Measurements from ENCODE around the gene SRA1.

The SRA1 gene

GRCh38 chr5:140570058-140570457, 12.8 kb upstream of the SRA1 start:
- no peak for DNase-seq

GRCh38 chr5:140569197-140569596, 11.9 kb upstream of the SRA1 start:
- no peak for DNase-seq

DNA sequence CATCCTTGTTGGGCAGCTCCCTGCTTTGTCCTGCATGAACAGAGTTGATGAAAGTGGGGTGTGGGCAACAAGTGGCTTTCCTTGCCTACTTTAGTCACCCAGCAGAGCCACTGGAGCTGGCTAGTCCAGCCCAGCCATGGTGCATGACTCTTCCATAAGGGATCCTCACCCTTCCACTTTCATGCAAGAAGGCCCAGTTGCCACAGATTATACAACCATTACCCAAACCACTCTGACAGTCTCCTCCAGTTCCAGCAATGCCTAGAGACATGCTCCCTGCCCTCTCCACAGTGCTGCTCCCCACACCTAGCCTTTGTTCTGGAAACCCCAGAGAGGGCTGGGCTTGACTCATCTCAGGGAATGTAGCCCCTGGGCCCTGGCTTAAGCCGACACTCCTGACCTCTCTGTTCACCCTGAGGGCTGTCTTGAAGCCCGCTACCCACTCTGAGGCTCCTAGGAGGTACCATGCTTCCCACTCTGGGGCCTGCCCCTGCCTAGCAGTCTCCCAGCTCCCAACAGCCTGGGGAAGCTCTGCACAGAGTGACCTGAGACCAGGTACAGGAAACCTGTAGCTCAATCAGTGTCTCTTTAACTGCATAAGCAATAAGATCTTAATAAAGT, 11.3 kb upstream of the SRA1 start:
- no peak for DNase-seq

GRCh38 chr5:140567871-140568270, 10.6 kb upstream of the SRA1 start:
- DNase-seq: no peak

- no peak for DNase-seq
Measured at GRCh38 chr5:140567136-140567818, 10.0 kb upstream of the SRA1 start.

GRCh38 chr5:140566665-140567064, 9.4 kb upstream of the SRA1 start:
- no peak for DNase-seq

- no peak for DNase-seq
Measured at GRCh38 chr5:140565780-140566095, 8.5 kb upstream of the SRA1 start.

DNA sequence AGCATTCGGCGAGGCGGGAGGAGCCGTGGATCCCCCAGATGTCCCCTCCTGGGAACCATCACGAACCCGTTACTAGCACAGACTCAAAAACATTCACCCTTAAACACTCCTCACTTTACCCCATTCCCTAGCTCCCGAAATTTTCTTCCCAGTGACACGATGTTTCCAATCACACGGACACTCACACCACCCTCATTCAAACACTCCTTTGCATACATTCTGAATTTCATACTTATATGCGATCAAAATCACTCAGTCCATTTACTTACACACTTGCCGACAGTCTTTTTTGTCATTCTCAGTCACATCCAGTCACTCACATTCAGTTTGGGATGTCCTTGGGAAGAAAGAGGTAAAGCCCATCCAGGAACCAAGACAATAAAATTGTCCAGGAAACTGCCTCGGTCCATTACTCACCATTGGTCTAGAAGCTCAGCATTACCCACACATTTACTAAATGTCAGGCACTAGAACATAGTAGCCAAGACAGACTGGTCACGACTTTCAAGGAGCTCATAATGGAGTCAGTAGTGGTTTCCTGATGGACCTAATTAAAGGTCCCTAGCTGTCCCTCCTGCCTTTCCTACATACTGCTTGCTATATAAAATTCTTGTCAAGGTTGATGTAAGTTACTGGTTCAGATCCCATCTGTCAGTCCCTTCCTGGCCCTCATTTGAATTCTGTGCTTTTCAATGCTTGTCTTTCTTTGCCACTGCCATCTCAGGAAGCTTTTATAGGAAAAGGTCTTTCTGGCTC, 7.9 kb upstream of the SRA1 start:
- DNase-seq: no peak

GRCh38 chr5:140564196-140565023, 7.1 kb upstream of the SRA1 start, which contains the start of the genes APBB3 and SLC35A4:
Gene APBB3 (minus strand): TSS chr5:140564598. CDS start chr5:140564245, 353 bp downstream.
Gene SLC35A4 (plus strand): TSS chr5:140564828. CDS start chr5:140567170, 2,342 bp downstream.
- peak; percentile 97 for DNase-seq

DNA sequence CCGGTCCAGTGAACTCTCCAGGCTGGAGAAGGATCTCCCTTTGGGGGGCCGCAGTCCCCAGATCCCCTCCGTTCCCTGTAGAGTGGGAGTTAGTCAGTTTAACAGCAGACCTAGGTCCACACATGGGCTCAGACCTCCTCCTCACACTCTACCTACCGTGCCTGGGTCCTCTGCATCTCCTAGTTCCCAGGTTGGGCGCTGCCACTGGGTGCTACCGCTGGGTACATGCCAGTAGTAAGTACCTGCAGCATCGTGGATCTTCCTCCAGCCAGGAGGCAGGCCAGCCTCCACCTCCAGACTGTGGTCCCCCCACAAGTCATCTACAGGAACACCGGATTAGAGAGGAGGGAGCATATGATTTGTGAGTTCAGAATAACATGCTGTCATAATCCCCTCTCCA, 6.3 kb upstream of the SRA1 start:
- DNase-seq: no peak

DNA sequence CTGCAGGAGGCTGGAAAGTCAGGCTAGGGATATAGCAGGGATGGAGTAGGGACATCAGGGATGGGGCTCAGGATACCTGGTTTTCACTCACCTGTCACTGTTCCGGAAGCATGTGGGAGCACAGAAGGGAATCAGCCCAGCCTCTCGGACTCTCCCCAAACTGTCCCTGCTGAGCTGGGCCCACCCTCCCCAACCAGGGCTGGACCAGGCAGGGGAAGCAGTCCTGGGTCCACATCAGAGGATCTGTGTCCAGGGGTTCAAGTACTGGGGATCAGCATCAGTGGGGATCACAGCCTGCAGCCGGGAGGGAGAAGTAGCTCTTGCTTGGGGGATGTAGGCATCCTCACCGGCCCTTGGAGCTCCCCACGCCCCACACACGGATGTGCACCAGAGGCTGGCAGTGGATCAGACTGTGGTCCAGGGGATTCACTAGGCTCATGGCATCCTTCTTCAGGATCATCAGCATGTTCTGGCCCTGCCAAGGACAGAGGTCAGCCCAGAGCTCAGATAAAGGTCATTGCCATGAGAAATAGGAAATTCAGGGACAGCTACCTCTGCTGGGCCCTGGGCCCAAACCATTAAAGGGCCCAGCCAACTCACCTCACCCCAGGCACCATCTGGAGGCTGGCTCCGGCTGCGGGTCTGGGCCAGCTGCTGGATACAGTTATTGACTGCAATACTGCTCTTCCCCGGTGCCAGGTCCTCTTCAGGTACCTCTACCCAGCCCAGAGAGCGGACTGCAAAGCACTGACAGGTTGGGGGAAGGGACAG, 4.7 kb upstream of the SRA1 start:
- no peak for DNase-seq

DNA sequence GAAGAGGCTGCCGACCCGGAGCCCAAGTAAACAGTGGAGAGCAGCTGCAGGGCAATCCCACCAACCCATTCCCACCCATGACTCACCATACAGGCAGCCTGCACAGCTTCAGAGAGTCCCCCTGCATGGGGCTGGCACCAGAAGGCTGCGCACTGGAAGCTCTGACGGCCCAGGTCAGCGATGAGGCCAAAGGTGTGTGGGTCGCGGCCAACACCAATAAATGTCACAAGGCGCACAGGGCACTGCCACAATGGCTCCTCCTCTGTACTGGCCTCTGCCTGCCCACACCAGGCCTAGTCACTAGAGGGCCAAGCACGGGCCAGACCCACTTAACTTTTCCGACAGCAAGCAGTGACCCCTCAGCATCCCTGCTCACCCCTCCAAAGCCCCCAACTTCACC, 3.0 kb upstream of the SRA1 start:
- DNase-seq: no peak

- DNase-seq: no peak
Measured at GRCh38 chr5:140558542-140558941, 1.3 kb upstream of the SRA1 start.

- DNase-seq: no peak
Measured at GRCh38 chr5:140557965-140558364, 692 bp upstream of the SRA1 start.

- no peak for DNase-seq
Measured at GRCh38 chr5:140556438-140556837, 835 bp downstream of the SRA1 start.

GRCh38 chr5:140555747-140556312, 1.4 kb downstream of the SRA1 start:
- DNase-seq: no peak

- no peak for DNase-seq
Measured at GRCh38 chr5:140554454-140554853, 2.8 kb downstream of the SRA1 start.

GRCh38 chr5:140553657-140554056, 3.6 kb downstream of the SRA1 start:
- no peak for DNase-seq

- DNase-seq: no peak
Measured at GRCh38 chr5:140551872-140552271, 5.4 kb downstream of the SRA1 start.

GRCh38 chr5:140550147-140551079, 6.9 kb downstream of the SRA1 start:
- no peak for DNase-seq
